ENCODE results near the gene CHMP4B. TPM values are rescaled to one million over a fixed set of nuclear protein-coding genes. Genes with fewer than 3 reads are reported as not detected.

The CHMP4B gene
- total RNA-seq: 100 to 1,000 TPM in 2 of 4 donors, 10 to 100 TPM in 2; 92.9 to 113 (median 105) TPM

DNA sequence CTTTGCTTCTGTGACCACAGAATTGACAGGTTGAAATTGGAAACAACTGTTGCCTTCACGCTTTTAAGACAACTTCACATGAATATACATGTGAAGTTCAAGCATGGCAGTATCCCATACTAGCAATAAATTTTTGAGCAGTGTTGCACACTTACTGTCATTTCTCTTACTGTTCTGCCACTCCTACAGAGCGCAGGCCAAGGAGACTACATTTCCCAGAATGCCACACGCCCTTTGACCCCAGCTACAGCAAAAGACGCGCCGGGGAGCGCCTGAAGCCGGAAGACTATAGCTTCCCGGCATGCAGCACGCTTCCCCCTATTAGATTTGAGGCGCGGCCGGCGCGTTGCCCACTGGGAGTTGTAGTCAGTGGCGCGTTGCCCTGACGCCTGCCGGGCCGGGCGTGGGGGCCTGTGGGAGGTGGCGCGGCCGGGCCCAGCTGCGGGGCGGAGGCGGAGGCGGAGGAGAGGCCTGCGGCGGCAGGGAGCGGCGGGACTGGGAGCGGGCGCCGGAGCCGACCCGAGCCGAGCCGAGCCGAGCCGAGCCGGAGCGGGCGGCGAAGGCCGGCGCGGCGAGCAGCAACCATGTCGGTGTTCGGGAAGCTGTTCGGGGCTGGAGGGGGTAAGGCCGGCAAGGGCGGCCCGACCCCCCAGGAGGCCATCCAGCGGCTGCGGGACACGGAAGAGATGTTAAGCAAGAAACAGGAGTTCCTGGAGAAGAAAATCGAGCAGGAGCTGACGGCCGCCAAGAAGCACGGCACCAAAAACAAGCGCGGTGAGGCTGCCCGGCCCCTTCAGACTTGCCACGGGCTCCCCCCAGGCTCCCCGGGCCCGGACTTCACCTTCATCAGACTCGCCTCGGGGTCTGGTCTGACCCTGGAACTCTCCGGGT lies at the start of gene CHMP4B:
Gene CHMP4B, plus strand, starts transcription at position 464 of the 891 bp plus-strand sequence. Its CDS starts 121 bp downstream, at position 585.
- intact Hi-C loops (cut with DNase I; ENCODE audit: low total_unique reads): no loop called here
- H3K4me3 ChIP-seq (ENCODE audit: low read depth, poor library complexity, severe bottlenecking): peak within 1 kb of the TSS; percentile 60
- WGBS, 2 donors: 1% methylated on average over 36 to 56 of the region's 71 CpGs
- TF ChIP-seq POLR2A (IDR thresholded peaks at IDR 0.05): peak in 1 of 2 donors; percentile 70
- TF ChIP-seq CTCF (IDR thresholded peaks at IDR 0.05): no peak
- DNase-seq (ENCODE audit: low spot score in 2 of 2): peak; percentile 99 to 100

- no peak overlapping the region for H3K4me3 ChIP-seq (ENCODE audit: low read depth, poor library complexity, severe bottlenecking)
- no peak for DNase-seq (ENCODE audit: low spot score in 2 of 2)
- intact Hi-C loops (cut with DNase I; ENCODE audit: low total_unique reads): no loop called here
- TF ChIP-seq CTCF (IDR thresholded peaks at IDR 0.05): no peak
- no peak for TF ChIP-seq POLR2A (IDR thresholded peaks at IDR 0.05)
- 93% methylated on average over 13 of the region's 13 CpGs for WGBS, 2 donors
Observed at GRCh38 chr20:33761698-33762250, 49.4 kb upstream of the CHMP4B start.

DNA sequence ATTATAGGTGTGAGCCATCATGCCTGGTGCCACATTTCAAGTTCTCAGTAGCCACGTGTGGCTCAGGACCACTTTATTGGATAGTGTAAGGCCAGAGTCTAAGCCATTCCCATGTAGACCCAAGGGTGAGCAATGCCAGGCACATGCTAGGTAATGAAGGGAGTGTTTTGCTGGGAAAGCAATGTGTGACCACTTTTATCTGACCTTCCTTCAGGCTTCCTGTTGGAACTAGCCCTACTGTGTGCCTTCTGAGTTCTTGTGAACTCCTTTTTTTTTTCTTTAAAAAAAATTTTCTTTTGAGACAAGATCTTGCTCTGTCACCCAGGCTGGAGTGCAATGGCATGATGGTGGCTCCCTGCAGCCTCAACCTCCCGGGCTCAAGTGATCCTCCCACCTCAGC lies 46.0 kb upstream of the CHMP4B start:
- H3K4me3 ChIP-seq (ENCODE audit: low read depth, poor library complexity, severe bottlenecking): no peak overlapping the region
- DNase-seq (ENCODE audit: low spot score in 2 of 2): no peak
- TF ChIP-seq POLR2A (IDR thresholded peaks at IDR 0.05): no peak
- TF ChIP-seq CTCF (IDR thresholded peaks at IDR 0.05): no peak
- 80 to 89% methylated on average over 2 of the region's 2 CpGs for WGBS, 2 donors
- intact Hi-C loops (cut with DNase I; ENCODE audit: low total_unique reads): no loop called here

GRCh38 chr20:33765592-33765991 lies 45.6 kb upstream of the CHMP4B start:
- no peak for DNase-seq (ENCODE audit: low spot score in 2 of 2)
- 93 to 98% methylated on average over 5 of the region's 5 CpGs for WGBS, 2 donors
- H3K4me3 ChIP-seq (ENCODE audit: low read depth, poor library complexity, severe bottlenecking): no peak overlapping the region
- intact Hi-C loops (cut with DNase I; ENCODE audit: low total_unique reads): no loop called here
- TF ChIP-seq POLR2A (IDR thresholded peaks at IDR 0.05): no peak
- no peak for TF ChIP-seq CTCF (IDR thresholded peaks at IDR 0.05)

DNA sequence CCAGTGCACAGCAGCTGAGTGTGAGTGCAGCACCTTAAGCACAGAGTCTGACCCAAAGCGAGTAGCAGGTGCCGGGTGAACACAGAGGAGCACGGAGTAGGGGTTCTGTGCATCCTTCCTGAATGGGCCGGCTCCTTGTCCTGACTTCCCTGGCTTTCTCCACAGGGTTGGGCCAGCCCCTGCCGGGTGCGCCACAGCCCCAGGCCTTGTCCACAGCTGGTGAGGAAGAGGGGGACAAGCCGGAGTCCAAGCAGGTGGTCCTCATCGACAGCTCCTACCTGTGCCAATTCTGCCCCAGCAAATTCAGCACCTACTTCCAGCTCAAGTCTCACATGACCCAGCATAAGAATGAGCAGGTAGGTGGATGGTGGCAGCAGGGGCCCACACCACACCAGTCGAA lies 44.5 kb upstream of the CHMP4B start:
- H3K4me3 ChIP-seq (ENCODE audit: low read depth, poor library complexity, severe bottlenecking): no peak overlapping the region
- intact Hi-C loops (cut with DNase I; ENCODE audit: low total_unique reads): no loop called here
- 92 to 98% methylated on average over 8 to 9 of the region's 9 CpGs for WGBS, 2 donors
- DNase-seq (ENCODE audit: low spot score in 2 of 2): no peak
- TF ChIP-seq CTCF (IDR thresholded peaks at IDR 0.05) (no peak), POLR2A (IDR thresholded peaks at IDR 0.05) (no peak)
